ENCODE measurements around the gene IRF2BP2.

IRF2BP2 gene

DNA sequence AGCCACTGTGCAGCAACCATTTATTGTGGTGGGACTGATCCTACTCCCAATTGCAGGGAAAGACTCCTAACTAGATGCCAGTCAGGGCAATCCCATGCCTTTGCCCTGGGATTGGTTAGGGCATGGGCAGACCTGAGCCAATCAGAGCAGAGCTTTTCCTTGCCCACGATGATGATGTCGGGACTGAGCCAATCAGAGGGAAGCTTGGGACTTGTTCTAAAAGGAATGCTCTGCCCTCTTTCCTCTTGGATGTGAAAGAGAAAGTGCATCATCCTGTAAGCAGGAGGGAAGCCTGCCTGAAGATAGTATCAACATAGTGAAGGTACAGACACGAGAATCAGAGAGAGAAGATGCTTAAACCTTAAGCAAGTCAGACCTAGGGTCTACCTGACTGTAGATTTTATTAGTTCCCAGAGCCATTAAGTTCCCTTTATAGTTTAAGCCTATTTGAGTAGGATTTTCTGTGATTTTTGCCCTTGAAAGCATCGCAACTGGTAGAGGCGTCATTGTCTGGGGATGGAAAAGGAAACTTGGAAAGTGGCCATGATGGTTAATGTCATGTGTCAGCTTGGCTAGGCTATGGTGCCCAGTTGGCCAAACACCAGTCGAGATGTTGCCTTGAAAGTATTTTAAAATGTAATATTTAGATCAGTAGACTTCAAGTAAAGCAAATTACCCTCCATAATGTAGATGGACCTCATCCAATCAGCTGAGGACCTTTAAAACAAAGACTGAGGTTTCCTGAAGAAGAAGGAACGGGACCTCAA is 19.9 kb downstream of the IRF2BP2 start:
- no peak overlapping the region for H3K4me3 ChIP-seq (ENCODE audit: low read depth, low read length)
- DNase-seq (ENCODE audit: low read depth) = no peak

- no peak for DNase-seq (ENCODE audit: low read depth)
- no peak overlapping the region for H3K4me3 ChIP-seq (ENCODE audit: low read depth, low read length)
Measured at GRCh38 chr1:234589064-234589800, 20.7 kb downstream of the IRF2BP2 start.

GRCh38 chr1:234588386-234588785 is 21.6 kb downstream of the IRF2BP2 start:
- no peak overlapping the region for H3K4me3 ChIP-seq (ENCODE audit: low read depth, low read length)
- no peak for DNase-seq (ENCODE audit: low read depth)

- DNase-seq (ENCODE audit: low read depth) = no peak
- no peak overlapping the region for H3K4me3 ChIP-seq (ENCODE audit: low read depth, low read length)
Measured at GRCh38 chr1:234586892-234587485, 23.0 kb downstream of the IRF2BP2 start.

DNA sequence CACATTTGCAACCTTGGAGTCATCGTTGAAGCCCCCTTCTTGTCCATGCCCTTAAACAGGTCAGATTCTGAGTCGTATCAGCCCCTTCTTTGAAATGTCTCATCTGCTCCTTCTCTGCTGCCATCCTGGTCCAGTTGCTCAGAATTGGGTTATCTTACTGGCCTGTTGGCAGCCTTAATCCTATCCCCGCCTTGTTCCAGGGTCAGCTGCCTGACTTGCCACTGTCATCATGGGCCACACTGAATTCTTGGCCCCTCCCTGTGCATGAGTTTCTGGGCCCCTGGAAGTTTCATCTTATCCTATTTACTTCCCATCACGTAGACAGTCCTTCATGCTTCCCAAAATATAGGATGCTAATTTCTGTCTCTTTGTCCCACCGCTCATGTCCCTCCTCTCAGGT is 23.7 kb downstream of the IRF2BP2 start:
- DNase-seq (ENCODE audit: low read depth) = no peak
- H3K4me3 ChIP-seq (ENCODE audit: low read depth, low read length) = no peak overlapping the region

GRCh38 chr1:234585330-234586055 is 24.5 kb downstream of the IRF2BP2 start:
- H3K4me3 ChIP-seq (ENCODE audit: low read depth, low read length) = no peak overlapping the region
- DNase-seq (ENCODE audit: low read depth) = no peak

GRCh38 chr1:234584926-234585325 is 25.1 kb downstream of the IRF2BP2 start:
- DNase-seq (ENCODE audit: low read depth) = no peak
- no peak overlapping the region for H3K4me3 ChIP-seq (ENCODE audit: low read depth, low read length)

- no peak overlapping the region for H3K4me3 ChIP-seq (ENCODE audit: low read depth, low read length)
- no peak for DNase-seq (ENCODE audit: low read depth)
Measured at GRCh38 chr1:234584420-234584805, 25.6 kb downstream of the IRF2BP2 start.

DNA sequence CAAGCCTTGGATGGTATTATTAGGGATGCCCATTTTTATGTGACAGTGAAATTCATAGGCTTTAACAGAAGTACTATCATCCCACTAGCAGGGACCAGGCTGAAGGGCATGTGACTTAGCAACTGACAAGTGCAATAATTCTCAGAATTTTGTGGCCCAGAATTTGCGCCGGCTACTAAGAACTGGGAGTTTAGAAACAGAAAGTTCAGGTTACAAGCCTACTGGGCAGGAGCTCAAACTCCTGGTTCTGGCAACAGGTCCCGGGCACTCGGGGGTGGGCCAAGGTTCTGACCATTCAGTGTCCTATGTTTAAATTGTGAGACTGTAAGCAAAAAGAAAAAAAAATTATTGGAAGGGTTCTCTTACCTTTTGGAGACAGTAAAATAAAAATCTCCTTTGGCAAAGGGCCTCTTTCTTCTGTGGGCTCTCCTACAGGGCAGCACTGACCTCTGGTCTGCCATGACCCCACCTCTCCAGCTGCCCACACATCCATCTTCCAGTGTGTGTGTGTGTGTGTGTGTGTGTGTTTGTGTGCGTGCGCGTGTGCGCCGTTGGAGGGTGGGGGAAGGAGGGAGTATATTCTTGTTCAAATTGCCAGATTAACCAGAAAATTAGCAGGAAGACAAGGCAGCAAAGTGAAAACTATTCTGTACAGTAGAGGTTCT is 26.1 kb downstream of the IRF2BP2 start:
- DNase-seq (ENCODE audit: low read depth) = no peak
- H3K4me3 ChIP-seq (ENCODE audit: low read depth, low read length) = no peak overlapping the region

- H3K4me3 ChIP-seq (ENCODE audit: low read depth, low read length) = no peak overlapping the region
- no peak for DNase-seq (ENCODE audit: low read depth)
Measured at GRCh38 chr1:234582681-234583301, 27.2 kb downstream of the IRF2BP2 start.

DNA sequence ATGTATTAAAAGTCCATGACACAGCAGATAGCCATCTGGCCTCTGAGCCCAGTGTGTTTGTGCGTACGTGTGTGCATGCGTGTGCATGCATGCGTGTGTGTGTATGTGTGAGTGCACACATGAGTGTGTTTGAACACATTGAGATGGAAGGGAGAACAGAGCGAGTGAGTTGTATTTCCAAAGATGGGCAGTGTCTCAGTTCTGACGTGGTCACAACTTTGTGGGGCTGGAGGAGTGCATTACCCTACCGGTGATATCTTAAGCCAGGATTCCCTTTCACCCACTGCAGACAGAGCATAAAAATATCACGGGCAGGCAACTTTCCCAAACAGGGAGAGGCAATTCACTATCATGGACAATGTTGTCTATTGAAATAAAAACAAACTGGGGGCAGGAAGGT is 27.8 kb downstream of the IRF2BP2 start:
- no peak for DNase-seq (ENCODE audit: low read depth)
- H3K4me3 ChIP-seq (ENCODE audit: low read depth, low read length) = no peak overlapping the region

- no peak for DNase-seq (ENCODE audit: low read depth)
- no peak overlapping the region for H3K4me3 ChIP-seq (ENCODE audit: low read depth, low read length)
Measured at GRCh38 chr1:234581063-234581714, 28.8 kb downstream of the IRF2BP2 start.

DNA sequence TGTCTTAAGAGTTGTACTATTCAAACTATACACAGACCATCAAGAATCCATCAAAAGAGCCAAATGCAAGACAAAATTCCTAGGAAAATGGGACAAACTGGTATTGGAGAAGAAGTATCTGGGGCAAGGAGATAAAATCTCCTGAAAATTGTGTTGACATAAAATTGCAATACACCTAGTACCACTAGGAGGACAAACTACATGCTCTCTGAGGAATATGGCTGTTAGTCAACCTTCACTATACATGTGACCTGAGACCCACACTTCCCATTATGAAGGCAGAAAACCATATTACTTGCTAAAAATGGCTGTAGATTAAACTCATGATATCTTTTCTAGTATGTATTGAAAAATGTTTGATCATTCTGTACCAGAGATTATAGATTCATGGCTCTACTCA is 30.0 kb downstream of the IRF2BP2 start:
- DNase-seq (ENCODE audit: low read depth) = no peak
- H3K4me3 ChIP-seq (ENCODE audit: low read depth, low read length) = no peak overlapping the region

- H3K4me3 ChIP-seq (ENCODE audit: low read depth, low read length) = no peak overlapping the region
- no peak for DNase-seq (ENCODE audit: low read depth)
Measured at GRCh38 chr1:234578735-234579134, 31.2 kb downstream of the IRF2BP2 start.

GRCh38 chr1:234578087-234578486 is 31.9 kb downstream of the IRF2BP2 start:
- DNase-seq (ENCODE audit: low read depth) = no peak
- H3K4me3 ChIP-seq (ENCODE audit: low read depth, low read length) = no peak overlapping the region

- no peak overlapping the region for H3K4me3 ChIP-seq (ENCODE audit: low read depth, low read length)
- no peak for DNase-seq (ENCODE audit: low read depth)
Measured at GRCh38 chr1:234573711-234574299, 36.2 kb downstream of the IRF2BP2 start.

DNA sequence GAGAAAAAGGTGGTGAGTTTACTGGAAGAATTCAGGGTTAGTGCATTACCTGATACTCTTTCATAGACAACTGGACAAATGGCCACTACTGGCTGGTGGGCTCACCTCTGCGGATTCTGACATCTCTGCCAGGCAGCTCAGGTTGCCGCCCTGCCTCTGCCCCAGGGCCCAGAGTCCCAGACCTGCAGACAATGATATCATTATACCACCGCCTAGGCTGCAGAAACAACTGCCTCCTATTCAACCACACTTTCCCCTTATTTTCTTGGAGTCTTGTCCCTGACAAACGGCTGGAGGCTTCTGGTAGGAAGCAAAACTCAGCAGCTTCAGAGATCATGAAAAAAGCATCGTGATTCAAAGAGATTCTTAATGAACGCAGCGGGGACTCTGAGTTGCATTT is 37.0 kb downstream of the IRF2BP2 start:
- no peak overlapping the region for H3K4me3 ChIP-seq (ENCODE audit: low read depth, low read length)
- DNase-seq (ENCODE audit: low read depth) = no peak

- DNase-seq (ENCODE audit: low read depth) = no peak
- no peak overlapping the region for H3K4me3 ChIP-seq (ENCODE audit: low read depth, low read length)
Measured at GRCh38 chr1:234571702-234572101, 38.3 kb downstream of the IRF2BP2 start.
